Epithelial cell of proximal tubule (primary cell): ENCODE results near the gene MYRIP. TPM values are rescaled to one million over a fixed set of nuclear protein-coding genes. Genes with fewer than 3 reads are reported as not detected.

ENCODE experiments used
- DNase-seq: peaks from one replicate; pipeline ENCODE4 v3.0.0-alpha.2; 2011; ENCODE audit warnings: low read depth
- H3K4me3 ChIP-seq: 2 replicates; pipeline ENCODE4 v1.5.1; 2011; ENCODE audit warnings: low read depth, mild to moderate bottlenecking, low read length
- CTCF ChIP-seq: conservative IDR thresholded peaks from 2 replicates; pipeline ENCODE4 v1.5.1; 2012; ENCODE audit warnings: low read depth, mild to moderate bottlenecking, low read length
- total RNA-seq: library from RNA; depleted of rRNA; stranded (reverse); fragments of >200 nt; gene quantifications from 2 replicates; pipeline ENCODE4 v1.2.3, GENCODE V29; 2015

The MYRIP gene
- total RNA-seq, 1 donor from 2014 or later = 0.12 TPM

GRCh38 chr3:40287248-40287647 lies 477.8 kb downstream of the MYRIP start:
- no peak overlapping the region for H3K4me3 ChIP-seq
- DNase-seq = no peak
- TF ChIP-seq CTCF = no peak

GRCh38 chr3:40290396-40290795 lies 481.0 kb downstream of the MYRIP start:
- no peak overlapping the region for H3K4me3 ChIP-seq
- DNase-seq = no peak
- no peak for TF ChIP-seq CTCF

GRCh38 chr3:40291471-40291870 lies 482.1 kb downstream of the MYRIP start:
- TF ChIP-seq CTCF = no peak
- DNase-seq = no peak
- no peak overlapping the region for H3K4me3 ChIP-seq

- DNase-seq = no peak
- no peak for TF ChIP-seq CTCF
- H3K4me3 ChIP-seq = no peak overlapping the region
Observed at GRCh38 chr3:40292637-40293349, 483.4 kb downstream of the MYRIP start.

GRCh38 chr3:40294434-40294833 lies 485.0 kb downstream of the MYRIP start:
- no peak for DNase-seq
- no peak for TF ChIP-seq CTCF
- H3K4me3 ChIP-seq = no peak overlapping the region

GRCh38 chr3:40298075-40298474 lies 488.7 kb downstream of the MYRIP start:
- no peak for DNase-seq
- no peak overlapping the region for H3K4me3 ChIP-seq
- TF ChIP-seq CTCF = no peak

GRCh38 chr3:40299130-40299720 lies 489.8 kb downstream of the MYRIP start:
- H3K4me3 ChIP-seq = no peak overlapping the region
- TF ChIP-seq CTCF = no peak
- no peak for DNase-seq
